PC-9 (cell line): ENCODE results near the gene KLHDC8B. TPM values are rescaled to one million over a fixed set of nuclear protein-coding genes. Genes with fewer than 3 reads are reported as not detected.
A peak's percentile ranks its signal among the peaks of the same experiment; 100 is the strongest.

Experiments
- BruUV-seq: library from RNA; stranded (reverse); fragments of 400-500 nt; replicated peaks from 2 replicates; lab custom pipeline; 2021; lab: Mats Ljungman, UMichigan
- CTCF ChIA-PET: fragments of 300-600 bp; sonication (Branson Sonifier 250); formaldehyde crosslinking; loops from one replicate; lab custom pipeline; 2022; ENCODE audit warnings: antibody characterized with exemption; lab: Charles Lee
- POLR2A ChIA-PET: fragments of 300-600 bp; sonication (Branson Sonifier 250); formaldehyde crosslinking; loops from one replicate; lab custom pipeline; 2022; ENCODE audit warnings: antibody characterized with exemption; ENCODE audit not compliant: unreplicated experiment; lab: Charles Lee
- DNase-seq, 2 experiments: peaks; one replicate each; pipeline versions ENCODE4 v3.0.0 to v3.0.0-alpha.2; 2015 to 2022; ENCODE audit warnings: mixed read lengths in 1 of 2
- H2AFZ ChIP-seq: fragments of 200-600 bp; sonication (generic); 2 replicates; pipeline ENCODE4 v1.8.1; 2017; ENCODE audit warnings: antibody characterized with exemption
- H3F3A ChIP-seq: fragments of 200-600 bp; sonication (generic); 2 replicates; pipeline ENCODE4 v1.8.1; 2017; ENCODE audit warnings: antibody characterized with exemption, mild to moderate bottlenecking, low read depth; ENCODE audit not compliant: insufficient read depth
- H3K27ac ChIP-seq: fragments of 200-600 bp; sonication (generic); 2 replicates; pipeline ENCODE4 v1.6.1; 2016; ENCODE audit warnings: mixed run types
- H3K27me3 ChIP-seq: fragments of 200-600 bp; sonication (generic); 2 replicates; pipeline ENCODE4 v1.6.1; 2016; ENCODE audit warnings: low read depth, mixed run types; ENCODE audit not compliant: insufficient read depth
- H3K36me3 ChIP-seq: fragments of 200-600 bp; sonication (generic); 2 replicates; pipeline ENCODE4 v1.6.1; 2016; ENCODE audit warnings: low read depth, mixed run types
- H3K4me1 ChIP-seq: fragments of 200-600 bp; sonication (generic); replicated peaks from 2 replicates; pipeline ENCODE4 v1.6.1; 2016; ENCODE audit warnings: mixed run types; ENCODE audit not compliant: insufficient read depth
- H3K4me2 ChIP-seq: fragments of 200-600 bp; sonication (generic); 2 replicates; pipeline ENCODE4 v1.6.1; 2017; ENCODE audit warnings: mixed run types
- H3K4me3 ChIP-seq: fragments of 200-600 bp; sonication (generic); 2 replicates; pipeline ENCODE4 v1.6.1; 2016; ENCODE audit warnings: mixed run types
- H3K79me2 ChIP-seq: fragments of 200-600 bp; sonication (generic); 2 replicates; pipeline ENCODE4 v1.6.1; 2017; ENCODE audit warnings: low read depth, mixed run types
- H3K9me2 ChIP-seq: fragments of 200-600 bp; sonication (generic); 2 replicates; pipeline ENCODE4 v1.8.1; 2017; ENCODE audit warnings: mild to moderate bottlenecking; ENCODE audit not compliant: insufficient read depth
- H3K9me3 ChIP-seq: fragments of 200-600 bp; sonication (generic); 2 replicates; pipeline ENCODE4 v1.8.1; 2016; ENCODE audit warnings: low read depth; ENCODE audit not compliant: insufficient read depth
- H4K20me1 ChIP-seq: fragments of 200-600 bp; sonication (generic); 2 replicates; pipeline ENCODE4 v1.8.1; 2017; ENCODE audit not compliant: insufficient read depth
- CTCF ChIP-seq: fragments of 200-600 bp; sonication (generic); conservative IDR thresholded peaks from 2 replicates; pipeline ENCODE4 v1.6.1; 2017; ENCODE audit warnings: mixed run types, antibody characterized with exemption, mild to moderate bottlenecking, moderate library complexity
- EZH2 ChIP-seq: fragments of 200-600 bp; sonication (generic); IDR thresholded peaks from 2 replicates; pipeline ENCODE4 v1.8.0; 2017; ENCODE audit warnings: antibody characterized with exemption, low read depth
- intact Hi-C: fragments of 100-400 bp; cut with micrococcal nuclease; formaldehyde crosslinking; loops from one replicate; pipeline ENCODE4 v1.10.0; 2022; ENCODE audit not compliant: unreplicated experiment
- total RNA-seq: library from RNA; stranded (reverse); gene quantifications from 2 replicates; pipeline ENCODE4 v1.2.3, GENCODE V29; 2021

Gene KLHDC8B
- total RNA-seq, 1 experiment from 2014 or later: 15.3 TPM

GRCh38 chr3:49132073-49132436, 39.3 kb upstream of the KLHDC8B start:
- CTCF ChIA-PET: interaction anchor here (1.0 kb wide), 1 partner anchor 38 kb away, joined by 5 read pairs; no protein-coding TSS in a partner anchor
- TF ChIP-seq EZH2 (no peak), CTCF (no peak)
- intact Hi-C loops: loop anchor here (1.0 kb wide), 1 partner anchor 12 kb away; the partner anchor contains the start of gene USP19

GRCh38 chr3:49132437-49133225, 38.8 kb upstream of the KLHDC8B start, which contains the start of gene LAMB2:
TSS of gene LAMB2 (minus strand) at chr3:49133050. CDS start at chr3:49132867, 183 bp downstream.
- Histone ChIP-seq H3K4me2 (peak within 1 kb of the TSS; percentile 99), H4K20me1 (no peaks in the 10 kb centered on the region), H3K27ac (peak within 1 kb of the TSS; percentile 92), H3K9me3 (no peaks in the 10 kb centered on the region), H3F3A (peaks cover 22% of the 10 kb centered on the region), H3K4me3 (peak within 1 kb of the TSS; percentile 78), H3K27me3 (no peaks in the 10 kb centered on the region), H3K79me2 (peaks cover 18% of the 10 kb centered on the region), H2AFZ (peak within 1 kb of the TSS; percentile 97), H3K9me2 (no peaks in the 10 kb centered on the region), H3K36me3 (no peaks in the 10 kb centered on the region), H3K4me1 (peaks cover 19% of the 10 kb centered on the region)
- POLR2A ChIA-PET: interaction anchor here (0.5 to 0.8 kb wide), 7 partner anchors 12 to 699 kb away, joined by 3 to 35 read pairs (median 3); partner anchors contain the start of genes QARS1, QRICH1, RHOA and USP19
- BruUV-seq: TSS peak; percentile 76
- CTCF ChIA-PET: interaction anchor here (0.6 to 1.0 kb wide), 4 partner anchors 38 to 286 kb away, joined by 3 to 6 read pairs (median 5); no protein-coding TSS in a partner anchor
- peak; percentile 82 to 89 for DNase-seq
- no peak for TF ChIP-seq CTCF
- no peak for TF ChIP-seq EZH2
- intact Hi-C loops: loop anchor here (1.0 kb wide), 2 partner anchors 12 to 38 kb away; partner anchors contain the start of genes QRICH1 and USP19

More at GRCh38 chr3:49132073-49132436, 39.3 kb upstream of the KLHDC8B start:
- peaks cover 18% of the 10 kb centered on the region for H3K79me2 ChIP-seq
- no peaks in the 10 kb centered on the region for H3K36me3 ChIP-seq
- H3K9me2 ChIP-seq: no peaks in the 10 kb centered on the region
- peak overlapping the region; percentile 78 for H3K4me3 ChIP-seq
- H3F3A ChIP-seq: peaks cover 22% of the 10 kb centered on the region
- H3K27ac ChIP-seq: peak overlapping the region; percentile 92
- no peak for DNase-seq
- H3K4me1 ChIP-seq: peaks cover 19% of the 10 kb centered on the region
- H3K27me3 ChIP-seq: no peaks in the 10 kb centered on the region
- 0 out of 2 replicates have a peak overlapping the region, but pooled peaks have one; percentile 97 for H2AFZ ChIP-seq
- no peaks in the 10 kb centered on the region for H3K9me3 ChIP-seq
- POLR2A ChIA-PET: interaction anchor here (0.5 to 0.8 kb wide), 5 partner anchors 28 to 1215 kb away, joined by 3 to 14 read pairs (median 3); partner anchors contain the start of genes QARS1 and QRICH1
- no TSS peak for BruUV-seq
- H3K4me2 ChIP-seq: peak overlapping the region; percentile 99
- H4K20me1 ChIP-seq: no peaks in the 10 kb centered on the region

GRCh38 chr3:49133226-49133951, 38.0 kb upstream of the KLHDC8B start:
- H3K27me3 ChIP-seq: no peaks in the 10 kb centered on the region
- H3K9me3 ChIP-seq: no peaks in the 10 kb centered on the region
- peak overlapping the region; percentile 99 for H3K4me2 ChIP-seq
- H3K36me3 ChIP-seq: no peaks in the 10 kb centered on the region
- H3K4me1 ChIP-seq: peaks cover 19% of the 10 kb centered on the region
- H2AFZ ChIP-seq: peak overlapping the region; percentile 97
- no peaks in the 10 kb centered on the region for H4K20me1 ChIP-seq
- POLR2A ChIA-PET: interaction anchor here (0.5 to 0.7 kb wide), 3 partner anchors 16 to 278 kb away, joined by 3 to 35 read pairs (median 3); partner anchors contain the start of genes RHOA and WDR6
- H3K27ac ChIP-seq: peak overlapping the region; percentile 92
- CTCF ChIA-PET: no interaction called here
- no peaks in the 10 kb centered on the region for H3K9me2 ChIP-seq
- H3K4me3 ChIP-seq: peak overlapping the region; percentile 78
- intact Hi-C loops: loop anchor here (1.0 kb wide), 1 partner anchor 39 kb away; the partner anchor contains the start of gene QRICH1
- BruUV-seq: no TSS peak
- H3F3A ChIP-seq: peaks cover 22% of the 10 kb centered on the region
- no peak for TF ChIP-seq CTCF
- TF ChIP-seq EZH2: no peak
- DNase-seq: peak; percentile 71 to 85
- H3K79me2 ChIP-seq: peaks cover 18% of the 10 kb centered on the region
